ENCODE data around the gene RBM17.
"Not testable (repeated sequence)": the region's sequence is repeated elsewhere in the genome, so short reads cannot be mapped to it uniquely, and the experiment has no call there.

RBM17 gene

GRCh38 chr10:6112893-6113292 lies 24.1 kb downstream of the RBM17 start:
- DNase-seq (ENCODE audit: low read depth): no peak

GRCh38 chr10:6114299-6114698 lies 25.5 kb downstream of the RBM17 start:
- no peak for DNase-seq (ENCODE audit: low read depth)

- no peak for DNase-seq (ENCODE audit: low read depth)
Measured at GRCh38 chr10:6114805-6115341, 26.0 kb downstream of the RBM17 start.

- no peak for DNase-seq (ENCODE audit: low read depth)
Measured at GRCh38 chr10:6115411-6115810, 26.6 kb downstream of the RBM17 start.

GRCh38 chr10:6115824-6116350 lies 27.1 kb downstream of the RBM17 start:
- DNase-seq (ENCODE audit: low read depth): no peak

- no peak for DNase-seq (ENCODE audit: low read depth)
Measured at GRCh38 chr10:6116806-6117205, 28.0 kb downstream of the RBM17 start.

- DNase-seq (ENCODE audit: low read depth): no peak
Measured at GRCh38 chr10:6117711-6118110, 28.9 kb downstream of the RBM17 start.

- no peak for DNase-seq (ENCODE audit: low read depth)
Measured at GRCh38 chr10:6119423-6119822, 30.6 kb downstream of the RBM17 start.

- no peak for DNase-seq (ENCODE audit: low read depth)
Measured at GRCh38 chr10:6119962-6120361, 31.1 kb downstream of the RBM17 start.

GRCh38 chr10:6120691-6121090 lies 31.9 kb downstream of the RBM17 start:
- DNase-seq (ENCODE audit: low read depth): no peak

GRCh38 chr10:6121146-6121545 lies 32.3 kb downstream of the RBM17 start:
- no peak for DNase-seq (ENCODE audit: low read depth)

GRCh38 chr10:6123532-6123931 lies 34.7 kb downstream of the RBM17 start:
- DNase-seq (ENCODE audit: low read depth): no peak

GRCh38 chr10:6124666-6125065 lies 35.8 kb downstream of the RBM17 start:
- no peak for DNase-seq (ENCODE audit: low read depth)

- not testable (repeated sequence) for DNase-seq (ENCODE audit: low read depth)
Measured at GRCh38 chr10:6127461-6127860, 38.6 kb downstream of the RBM17 start.

- DNase-seq (ENCODE audit: low read depth): no peak
Measured at GRCh38 chr10:6128087-6128486, 39.3 kb downstream of the RBM17 start.

- DNase-seq (ENCODE audit: low read depth): no peak
Measured at GRCh38 chr10:6128591-6129251, 39.9 kb downstream of the RBM17 start.

GRCh38 chr10:6130848-6131470 lies 42.1 kb downstream of the RBM17 start:
- no peak for DNase-seq (ENCODE audit: low read depth)

GRCh38 chr10:6133331-6134098 lies 44.7 kb downstream of the RBM17 start:
- DNase-seq (ENCODE audit: low read depth): no peak

- no peak for DNase-seq (ENCODE audit: low read depth)
Measured at GRCh38 chr10:6134099-6134823, 45.4 kb downstream of the RBM17 start.

GRCh38 chr10:6135039-6135438 lies 46.2 kb downstream of the RBM17 start:
- no peak for DNase-seq (ENCODE audit: low read depth)

- no peak for DNase-seq (ENCODE audit: low read depth)
Measured at GRCh38 chr10:6135589-6136168, 46.8 kb downstream of the RBM17 start.
